Endodermal cell (in vitro differentiated cells): ENCODE measurements around the gene BTBD16. TPM values are rescaled to one million over a fixed set of nuclear protein-coding genes. Genes with fewer than 3 reads are reported as not detected.
A peak's percentile ranks its signal among the peaks of the same experiment; 100 is the strongest.

Experiments used
- DNase-seq: peaks from one replicate; pipeline ENCODE4 v3.0.0-alpha.2; 2017
- H3K27ac ChIP-seq: 2 replicates; pipeline ENCODE4 v1.5.1; 2013; ENCODE audit warnings: mild to moderate bottlenecking, low read depth, low read length, moderate library complexity
- H3K27me3 ChIP-seq: 2 replicates; pipeline ENCODE4 v1.6.1; 2013; ENCODE audit warnings: mild to moderate bottlenecking, low read length, moderate library complexity; ENCODE audit not compliant: insufficient read depth, control insufficient read depth, poor library complexity, severe bottlenecking
- H3K36me3 ChIP-seq: 2 replicates; pipeline ENCODE4 v1.7.0; 2013; ENCODE audit warnings: mild to moderate bottlenecking, low read length, moderate library complexity; ENCODE audit not compliant: control insufficient read depth, insufficient read depth
- H3K4me1 ChIP-seq: one replicate; pipeline ENCODE4 v1.7.0; 2013; ENCODE audit warnings: low read length; ENCODE audit not compliant: control insufficient read depth, insufficient read depth
- H3K4me3 ChIP-seq: 2 replicates; pipeline ENCODE4 v1.5.1; 2013; ENCODE audit warnings: mild to moderate bottlenecking, low read length, moderate library complexity
- H3K9ac ChIP-seq: 2 replicates; pipeline ENCODE4 v1.6.1; 2013; ENCODE audit warnings: mild to moderate bottlenecking, low read length, moderate library complexity; ENCODE audit not compliant: poor library complexity, severe bottlenecking; ENCODE audit errors: extremely low read depth
- H3K9me3 ChIP-seq: 2 replicates; pipeline ENCODE4 v1.6.1; 2013; ENCODE audit warnings: mild to moderate bottlenecking, low read length, moderate library complexity; ENCODE audit not compliant: control insufficient read depth
- H3K27ac Mint-ChIP-seq: 2 replicates; pipeline ENCODE4 v1.8.0; 2020; ENCODE audit warnings: mixed read lengths
- H3K27me3 Mint-ChIP-seq: 2 replicates; pipeline ENCODE4 v1.8.0; 2021; ENCODE audit warnings: mild to moderate bottlenecking, mixed read lengths; ENCODE audit not compliant: insufficient read depth
- H3K36me3 Mint-ChIP-seq: 2 replicates; pipeline ENCODE4 v1.8.0; 2020; ENCODE audit warnings: low read depth, mixed read lengths
- H3K4me1 Mint-ChIP-seq: 2 replicates; pipeline ENCODE4 v1.8.0; 2020; ENCODE audit warnings: mixed read lengths
- H3K4me3 Mint-ChIP-seq: 2 replicates; pipeline ENCODE4 v1.8.0; 2020; ENCODE audit warnings: mild to moderate bottlenecking, moderate library complexity, mixed read lengths
- H3K9me3 Mint-ChIP-seq: 2 replicates; pipeline ENCODE4 v1.8.0; 2020; ENCODE audit warnings: mild to moderate bottlenecking, mixed read lengths
- WGBS, 2 experiments: methylation state at CpG; one replicate each; pipeline versions ENCODE4 v1.1.5 to v1.1.7; 2013; ENCODE audit warnings: missing lambda C conversion rate in 2 of 2, mixed read lengths in 1 of 2; ENCODE audit not compliant: insufficient coverage in 1 of 2, insufficient read length in 1 of 2; 5-methylcytosine and 5-hydroxymethylcytosine counted together
- total RNA-seq, 2 donors: library from RNA; stranded (reverse); fragmentation: NEBNext Ultra II Directional in 1 of 2; extraction: Animal tissue kit (Norgen Biotek cat#: 25700) in 1 of 2; gene quantifications; 2 replicates in 1 of 2; 3 replicates in 1 of 2; pipeline ENCODE4 v1.2.1, GENCODE V29; 2021
- TF ChIP-seq, protein P1 (sequence below): fragments of 200-600 bp; sonication (generic); conservative IDR thresholded peaks from 2 replicates; pipeline ENCODE4 v1.5.0; 2021; ENCODE audit warnings: antibody characterized with exemption, mild to moderate bottlenecking

Gene BTBD16
- total RNA-seq, 2 donors from 2014 or later, result not detected

DNA sequence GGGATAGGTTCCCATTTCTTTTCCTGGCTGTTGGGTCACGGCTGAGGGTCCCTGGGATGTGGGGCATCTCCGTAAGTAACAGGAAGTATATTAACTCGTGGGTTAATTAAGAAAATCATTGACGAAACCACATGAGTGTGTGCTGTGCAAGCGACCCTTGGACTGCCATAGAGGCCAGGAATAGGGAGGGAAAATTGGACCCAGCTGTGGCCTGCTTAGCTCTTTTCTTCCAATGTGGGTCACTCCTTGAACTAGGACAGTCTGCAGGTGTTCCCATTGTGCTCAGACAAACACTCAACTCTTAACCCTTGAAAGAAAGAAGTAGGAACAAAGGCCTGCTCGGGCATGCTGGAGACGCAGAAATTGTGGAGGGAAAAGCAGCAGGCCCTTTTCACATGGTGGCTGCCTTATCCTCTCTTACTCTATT lies 77.9 kb downstream of the BTBD16 start:
- Histone ChIP-seq H3K27ac (peak overlapping the region; percentile 6), H3K27me3 (no peaks in the 10 kb centered on the region), H3K36me3 (no peaks in the 10 kb centered on the region), H3K9me3 (peaks cover 20% of the 10 kb centered on the region), H3K4me3 (no peak overlapping the region), H3K4me1 (no peaks in the 10 kb centered on the region), H3K9ac (no peak overlapping the region)
- H3K4me3 Mint-ChIP-seq, result no peak overlapping the region
- TF ChIP-seq, protein P1, sequence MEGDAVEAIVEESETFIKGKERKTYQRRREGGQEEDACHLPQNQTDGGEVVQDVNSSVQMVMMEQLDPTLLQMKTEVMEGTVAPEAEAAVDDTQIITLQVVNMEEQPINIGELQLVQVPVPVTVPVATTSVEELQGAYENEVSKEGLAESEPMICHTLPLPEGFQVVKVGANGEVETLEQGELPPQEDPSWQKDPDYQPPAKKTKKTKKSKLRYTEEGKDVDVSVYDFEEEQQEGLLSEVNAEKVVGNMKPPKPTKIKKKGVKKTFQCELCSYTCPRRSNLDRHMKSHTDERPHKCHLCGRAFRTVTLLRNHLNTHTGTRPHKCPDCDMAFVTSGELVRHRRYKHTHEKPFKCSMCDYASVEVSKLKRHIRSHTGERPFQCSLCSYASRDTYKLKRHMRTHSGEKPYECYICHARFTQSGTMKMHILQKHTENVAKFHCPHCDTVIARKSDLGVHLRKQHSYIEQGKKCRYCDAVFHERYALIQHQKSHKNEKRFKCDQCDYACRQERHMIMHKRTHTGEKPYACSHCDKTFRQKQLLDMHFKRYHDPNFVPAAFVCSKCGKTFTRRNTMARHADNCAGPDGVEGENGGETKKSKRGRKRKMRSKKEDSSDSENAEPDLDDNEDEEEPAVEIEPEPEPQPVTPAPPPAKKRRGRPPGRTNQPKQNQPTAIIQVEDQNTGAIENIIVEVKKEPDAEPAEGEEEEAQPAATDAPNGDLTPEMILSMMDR, result no peak
- H3K9me3 Mint-ChIP-seq, result peaks cover 35% of the 10 kb centered on the region
- H3K27me3 Mint-ChIP-seq, result peaks cover 2% of the 10 kb centered on the region
- H3K4me1 Mint-ChIP-seq, result peaks cover 2% of the 10 kb centered on the region
- DNase-seq, result no peak
- no peak overlapping the region for H3K27ac Mint-ChIP-seq
- H3K36me3 Mint-ChIP-seq, result peaks cover 3% of the 10 kb centered on the region
- WGBS, 2 experiments, result 88 to 93% methylated on average over 4 to 7 of the region's 7 CpGs

DNA sequence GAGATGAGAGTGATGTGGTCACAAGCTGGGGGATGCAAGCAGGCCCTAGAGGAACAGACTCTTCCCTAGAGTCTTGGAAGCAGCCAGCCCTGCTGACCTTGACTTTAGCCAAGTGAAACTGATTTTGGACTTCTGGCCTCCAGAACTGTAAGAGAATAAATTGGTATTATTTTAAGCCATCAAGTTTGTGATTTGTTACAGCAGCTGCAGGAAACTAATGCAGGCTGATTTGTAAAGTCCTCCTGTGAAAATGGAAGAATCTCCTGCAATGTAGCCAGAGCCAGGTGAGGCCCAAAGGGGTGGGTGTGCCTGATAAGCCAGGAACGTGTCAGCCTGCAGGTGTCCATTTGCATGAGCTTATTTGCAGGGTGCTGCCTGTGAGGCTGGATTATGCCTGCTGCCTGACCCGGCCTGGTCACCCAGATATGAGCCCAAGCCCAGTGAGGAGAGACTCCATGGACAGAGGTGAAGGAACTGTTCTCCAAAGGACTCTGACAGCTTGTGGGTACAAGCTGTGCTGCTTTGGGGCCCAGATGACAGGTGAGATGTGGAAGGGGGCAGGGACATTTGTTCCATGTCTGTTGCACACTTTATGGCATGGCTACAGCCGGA lies 78.8 kb downstream of the BTBD16 start:
- TF ChIP-seq, protein P1, result no peak
- Mint-ChIP-seq H3K36me3 (peaks cover 3% of the 10 kb centered on the region), H3K9me3 (peaks cover 33% of the 10 kb centered on the region), H3K4me1 (peaks cover 2% of the 10 kb centered on the region), H3K4me3 (no peak overlapping the region), H3K27ac (no peak overlapping the region), H3K27me3 (peaks cover 2% of the 10 kb centered on the region)
- Histone ChIP-seq H3K27me3 (no peaks in the 10 kb centered on the region), H3K9me3 (peaks cover 20% of the 10 kb centered on the region), H3K27ac (no peak overlapping the region), H3K4me3 (no peak overlapping the region), H3K36me3 (no peaks in the 10 kb centered on the region), H3K9ac (no peak overlapping the region), H3K4me1 (no peaks in the 10 kb centered on the region)
- 82 to 92% methylated on average over 3 of the region's 3 CpGs for WGBS, 2 experiments
- DNase-seq, result no peak

DNA sequence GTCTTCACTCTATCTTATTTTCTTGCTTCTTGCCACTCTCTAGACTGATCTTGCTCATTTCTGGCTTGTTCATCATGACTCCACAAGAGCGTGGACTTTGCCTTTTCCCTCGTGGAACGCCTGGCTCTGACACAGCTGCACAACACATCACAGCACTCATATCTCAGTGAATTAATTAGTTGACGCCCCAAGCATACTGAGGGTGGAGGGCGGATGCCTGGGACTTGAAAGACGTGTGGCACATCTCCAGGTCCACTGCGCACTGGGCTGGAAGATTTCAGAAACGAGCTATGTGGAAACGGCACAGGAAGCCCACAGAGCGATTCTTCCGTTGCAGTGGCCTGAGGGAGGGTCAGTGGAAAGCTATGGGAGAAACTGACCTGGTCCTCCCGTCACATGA lies 79.8 kb downstream of the BTBD16 start:
- H3K9ac ChIP-seq, result no peak overlapping the region
- H3K27ac ChIP-seq, result no peak overlapping the region
- no peaks in the 10 kb centered on the region for H3K36me3 ChIP-seq
- no peak overlapping the region for H3K4me3 ChIP-seq
- H3K9me3 Mint-ChIP-seq, result peaks cover 25% of the 10 kb centered on the region
- peaks cover 2% of the 10 kb centered on the region for H3K4me1 Mint-ChIP-seq
- no peaks in the 10 kb centered on the region for H3K27me3 ChIP-seq
- 88 to 91% methylated on average over 11 to 12 of the region's 12 CpGs for WGBS, 2 experiments
- peaks cover 2% of the 10 kb centered on the region for H3K27me3 Mint-ChIP-seq
- H3K27ac Mint-ChIP-seq, result no peak overlapping the region
- no peak for DNase-seq
- TF ChIP-seq, protein P1, result no peak
- H3K36me3 Mint-ChIP-seq, result peaks cover 3% of the 10 kb centered on the region
- peaks cover 19% of the 10 kb centered on the region for H3K9me3 ChIP-seq
- H3K4me1 ChIP-seq, result no peaks in the 10 kb centered on the region
- no peak overlapping the region for H3K4me3 Mint-ChIP-seq
